CD14-positive monocyte (primary cell): Measurements from ENCODE around the gene ZFP62. TPM values are rescaled to one million over a fixed set of nuclear protein-coding genes. Genes with fewer than 3 reads are reported as not detected.
"Not testable (repeated sequence)": the region's sequence is repeated elsewhere in the genome, so short reads cannot be mapped to it uniquely, and the experiment has no call there.

Source experiments
- DNase-seq, 3 donors: peaks; one replicate each; pipeline ENCODE4 v3.0.0-alpha.2; 2011 to 2022
- H2AFZ ChIP-seq: 2 replicates; pipeline ENCODE4 v1.6.0; 2012; ENCODE audit warnings: mild to moderate bottlenecking, low read depth, low read length, inconsistent platforms; ENCODE audit not compliant: insufficient read depth, poor library complexity, severe bottlenecking
- H3K27ac ChIP-seq, 2 donors: 1 replicate in 1 of 2; 2 replicates in 1 of 2; pipeline ENCODE4 v1.5.1; 2012 to 2013; ENCODE audit warnings: low read length in 2 of 2, control low read depth in 1 of 2, inconsistent platforms in 1 of 2, low read depth in 1 of 2, mild to moderate bottlenecking in 1 of 2
- H3K27me3 ChIP-seq, 2 donors: one replicate each; pipeline versions ENCODE4 v1.6.0 to v1.6.1; 2011 to 2013; ENCODE audit warnings: low read length in 2 of 2; ENCODE audit not compliant: control insufficient read depth in 2 of 2, insufficient read depth in 2 of 2
- H3K36me3 ChIP-seq, 2 donors: replicated peaks in 1 of 2; 1 replicate in 1 of 2; 2 replicates in 1 of 2; pipeline versions ENCODE4 v1.5.1 to v1.6.1; 2012 to 2013; ENCODE audit warnings: low read length in 2 of 2, control low read depth in 1 of 2, inconsistent platforms in 1 of 2, mild to moderate bottlenecking in 1 of 2; ENCODE audit not compliant: insufficient read depth in 2 of 2, control insufficient read depth in 1 of 2
- H3K4me1 ChIP-seq, 2 donors: 1 replicate in 1 of 2; 2 replicates in 1 of 2; pipeline versions ENCODE4 v1.5.1 to v1.6.1; 2012 to 2013; ENCODE audit warnings: low read length in 2 of 2, control low read depth in 1 of 2, inconsistent platforms in 1 of 2, mild to moderate bottlenecking in 1 of 2, moderate library complexity in 1 of 2; ENCODE audit not compliant: insufficient read depth in 2 of 2, control insufficient read depth in 1 of 2
- H3K4me2 ChIP-seq: replicated peaks from 2 replicates; pipeline ENCODE3; 2012; ENCODE audit warnings: low read length, moderate library complexity, mild to moderate bottlenecking; ENCODE audit not compliant: poor library complexity, severe bottlenecking; ENCODE audit errors: extremely low read depth
- H3K4me3 ChIP-seq, 3 experiments: fragments of 200-600 bp in 1 of 3; sonication (generic) in 1 of 3; replicated peaks in 1 of 3; 1 replicate in 2 of 3; 2 replicates in 1 of 3; pipeline ENCODE4 v1.5.1; 2011 to 2013; ENCODE audit warnings: low read length in 3 of 3, mild to moderate bottlenecking in 3 of 3, control low read depth in 2 of 3, low read depth in 2 of 3, inconsistent platforms in 1 of 3, moderate library complexity in 1 of 3
- H3K79me2 ChIP-seq: 2 replicates; pipeline ENCODE4 v1.6.0; 2012; ENCODE audit warnings: mild to moderate bottlenecking, control low read depth, inconsistent platforms, low read length, moderate library complexity; ENCODE audit not compliant: insufficient read depth
- H3K9ac ChIP-seq: 2 replicates; pipeline ENCODE4 v1.6.0; 2017; ENCODE audit warnings: low read length, mild to moderate bottlenecking; ENCODE audit not compliant: insufficient read depth, poor library complexity, severe bottlenecking
- H3K9me3 ChIP-seq, 2 donors: replicated peaks in 1 of 2; 1 replicate in 1 of 2; 2 replicates in 1 of 2; pipeline versions ENCODE4 v1.5.1 to v1.6.1; 2012 to 2013; ENCODE audit warnings: low read length in 2 of 2, control low read depth in 1 of 2; ENCODE audit not compliant: control insufficient read depth in 1 of 2, insufficient read depth in 1 of 2
- H4K20me1 ChIP-seq: 2 replicates; pipeline ENCODE4 v1.6.0; 2012; ENCODE audit warnings: mild to moderate bottlenecking, low read length, control low read depth, moderate library complexity; ENCODE audit not compliant: insufficient read depth
- H3K27ac Mint-ChIP-seq, 7 donors: one replicate each; pipeline ENCODE4 v1.8.0; 2020; ENCODE audit warnings: mild to moderate bottlenecking in 7 of 7, mixed read lengths in 7 of 7, moderate library complexity in 6 of 7, inconsistent platforms in 2 of 7
- H3K27me3 Mint-ChIP-seq, 3 donors: one replicate each; pipeline ENCODE4 v1.8.0; 2021 to 2022; ENCODE audit warnings: low read depth in 3 of 3, mild to moderate bottlenecking in 3 of 3, mixed read lengths in 3 of 3, moderate library complexity in 3 of 3, inconsistent platforms in 1 of 3
- H3K36me3 Mint-ChIP-seq, 2 donors: one replicate each; pipeline ENCODE4 v1.8.0; 2020; ENCODE audit warnings: mixed read lengths in 2 of 2, inconsistent platforms in 1 of 2, mild to moderate bottlenecking in 1 of 2
- H3K4me1 Mint-ChIP-seq: one replicate; pipeline ENCODE4 v1.8.0; 2020; ENCODE audit warnings: mild to moderate bottlenecking, mixed read lengths
- H3K4me3 Mint-ChIP-seq, 2 donors: one replicate each; pipeline ENCODE4 v1.8.0; 2020; ENCODE audit warnings: mild to moderate bottlenecking in 2 of 2, mixed read lengths in 2 of 2, moderate library complexity in 1 of 2
- H3K9me3 Mint-ChIP-seq, 7 donors: one replicate each; pipeline ENCODE4 v1.8.0; 2020 to 2022; ENCODE audit warnings: mixed read lengths in 7 of 7, mild to moderate bottlenecking in 6 of 7, moderate library complexity in 6 of 7, inconsistent platforms in 2 of 7
- WGBS: methylation state at CpG from one replicate; pipeline ENCODE4 v1.1.5; 2013; ENCODE audit warnings: missing lambda C conversion rate; ENCODE audit not compliant: insufficient coverage; 5-methylcytosine and 5-hydroxymethylcytosine counted together
- intact Hi-C, 2 donors: fragments of 100-400 bp; cut with micrococcal nuclease; formaldehyde crosslinking; loops; one replicate each; pipeline versions ENCODE4 v1.15.0 to v1.15.1; 2023
- polyA plus RNA-seq, 3 donors: library from polyadenylated mRNA; depleted of rRNA in 1 of 3; unstranded in 2 of 3; stranded (reverse) in 1 of 3; fragments of 300-500 nt in 2 of 3; fragments of >200 nt in 1 of 3; fragmentation: Illumina TruSeq in 2 of 3; gene quantifications; 1 replicate in 2 of 3; 2 replicates in 1 of 3; pipeline ENCODE4 v1.2.3, GENCODE V29; 2012 to 2021
- TF ChIP-seq, protein P1 (sequence below): fragments of 200-600 bp; IDR thresholded peaks from one replicate; pipeline ENCODE4 v1.8.0; 2022; ENCODE audit warnings: antibody characterized with exemption, mild to moderate bottlenecking

Gene ZFP62
- polyA plus RNA-seq, 3 donors, result 4.1 to 7.1 (median 6.5) TPM

DNA sequence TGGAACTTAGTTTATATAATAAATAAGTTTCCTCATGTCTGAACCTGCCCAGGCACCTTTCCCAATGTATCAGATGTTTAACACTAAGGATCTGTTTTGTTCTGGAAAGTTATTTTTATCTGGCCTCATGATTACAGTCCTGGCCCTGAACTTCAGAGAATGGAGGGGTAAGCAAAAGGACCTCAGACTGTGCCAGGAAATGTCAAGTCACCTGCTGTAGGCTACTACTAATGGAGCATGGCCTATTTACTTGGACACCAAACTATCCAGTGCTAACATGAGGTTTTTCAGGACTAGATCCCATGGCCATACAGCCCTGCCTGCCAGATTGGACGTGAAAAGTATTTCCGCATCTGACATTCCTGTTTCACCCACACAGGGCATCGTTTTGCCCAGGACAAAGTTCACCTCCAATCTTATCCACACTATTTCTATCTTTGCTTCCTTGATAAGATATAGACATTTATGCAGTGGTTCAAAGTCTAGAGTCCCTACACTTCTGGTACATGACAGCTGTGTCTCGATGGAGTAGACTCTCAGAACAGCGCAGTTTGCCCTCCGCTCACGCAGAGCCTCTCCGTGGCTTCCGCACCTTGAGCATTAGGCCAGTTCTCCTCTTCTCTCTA is 37.7 kb upstream of the ZFP62 start, which contains the start of gene BTNL8:
BTNL8 (plus strand) TSS at position 539 of the 626 bp plus-strand sequence. CDS start 152 bp downstream, outside the sequence.
- Histone ChIP-seq H3K36me3 (no peaks in the 10 kb centered on the region), H3K27me3 (no peaks in the 10 kb centered on the region), H3K9me3 (peaks cover 0 to 7% of the 10 kb centered on the region in 2 donors), H2AFZ (no peak within 1 kb of the TSS), H3K9ac (no peak within 1 kb of the TSS), H3K79me2 (no peaks in the 10 kb centered on the region), H3K4me2 (no peak within 1 kb of the TSS), H3K4me3 (no peak within 1 kb of the TSS), H4K20me1 (no peaks in the 10 kb centered on the region), H3K4me1 (no peaks in the 10 kb centered on the region), H3K27ac (no peak within 1 kb of the TSS)
- intact Hi-C loops, result no loop called here
- 95% methylated on average over 6 of the region's 9 CpGs for WGBS
- Mint-ChIP-seq H3K4me1 (no peaks in the 10 kb centered on the region), H3K27me3 (peaks cover 0 to 5% (median 3%) of the 10 kb centered on the region in 3 donors), H3K36me3 (no peaks in the 10 kb centered on the region), H3K4me3 (peak within 1 kb of the TSS in 1 of 2 donors; percentile 17), H3K9me3 (peaks cover 2 to 14% (median 6%) of the 10 kb centered on the region in 7 donors), H3K27ac (no peak within 1 kb of the TSS)
- no peak for DNase-seq
- TF ChIP-seq, protein P1, sequence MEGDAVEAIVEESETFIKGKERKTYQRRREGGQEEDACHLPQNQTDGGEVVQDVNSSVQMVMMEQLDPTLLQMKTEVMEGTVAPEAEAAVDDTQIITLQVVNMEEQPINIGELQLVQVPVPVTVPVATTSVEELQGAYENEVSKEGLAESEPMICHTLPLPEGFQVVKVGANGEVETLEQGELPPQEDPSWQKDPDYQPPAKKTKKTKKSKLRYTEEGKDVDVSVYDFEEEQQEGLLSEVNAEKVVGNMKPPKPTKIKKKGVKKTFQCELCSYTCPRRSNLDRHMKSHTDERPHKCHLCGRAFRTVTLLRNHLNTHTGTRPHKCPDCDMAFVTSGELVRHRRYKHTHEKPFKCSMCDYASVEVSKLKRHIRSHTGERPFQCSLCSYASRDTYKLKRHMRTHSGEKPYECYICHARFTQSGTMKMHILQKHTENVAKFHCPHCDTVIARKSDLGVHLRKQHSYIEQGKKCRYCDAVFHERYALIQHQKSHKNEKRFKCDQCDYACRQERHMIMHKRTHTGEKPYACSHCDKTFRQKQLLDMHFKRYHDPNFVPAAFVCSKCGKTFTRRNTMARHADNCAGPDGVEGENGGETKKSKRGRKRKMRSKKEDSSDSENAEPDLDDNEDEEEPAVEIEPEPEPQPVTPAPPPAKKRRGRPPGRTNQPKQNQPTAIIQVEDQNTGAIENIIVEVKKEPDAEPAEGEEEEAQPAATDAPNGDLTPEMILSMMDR, result no peak

DNA sequence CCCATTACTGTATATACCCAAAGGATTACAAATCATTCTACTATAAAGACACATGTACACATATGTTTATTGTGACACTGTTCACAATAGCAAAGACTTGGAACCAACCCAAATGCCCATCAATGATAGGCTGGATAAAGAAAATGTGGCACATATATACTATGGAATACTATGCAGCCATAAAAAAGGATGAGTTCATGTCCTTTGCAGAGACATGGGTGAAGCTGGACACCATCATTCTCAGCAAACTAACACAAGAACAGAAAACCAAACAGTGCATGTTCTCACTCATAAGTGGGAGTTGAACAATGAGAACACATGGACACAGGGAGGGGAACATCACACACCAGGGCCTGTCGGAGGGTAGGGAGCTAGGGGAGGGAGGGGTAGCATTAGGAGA is 34.3 kb upstream of the ZFP62 start:
- H3K4me3 ChIP-seq, DNase-seq, H3K4me2 ChIP-seq, H3K36me3 Mint-ChIP-seq, H3K9me3 ChIP-seq, H3K36me3 ChIP-seq, intact Hi-C loops, H3K4me3 Mint-ChIP-seq, H3K9ac ChIP-seq, H3K4me1 ChIP-seq, H2AFZ ChIP-seq, H3K27ac Mint-ChIP-seq, H3K27ac ChIP-seq, H3K27me3 ChIP-seq, H3K79me2 ChIP-seq, H3K4me1 Mint-ChIP-seq, H4K20me1 ChIP-seq: not testable (repeated sequence)
- Mint-ChIP-seq H3K27me3 (peaks cover 12 to 28% (median 12%) of the 10 kb centered on the region in 3 donors), H3K9me3 (peaks cover 4 to 21% (median 13%) of the 10 kb centered on the region in 7 donors)
- no CpG with 5 or more reads among the region's 1 CpG for whole genome bisulfite sequencing
